ENCODE data around the gene PANK4.

The PANK4 gene

GRCh38 chr1:2512862-2513421 lies 13.5 kb downstream of the PANK4 start:
- DNase-seq (ENCODE audit: low read depth): no peak

DNA sequence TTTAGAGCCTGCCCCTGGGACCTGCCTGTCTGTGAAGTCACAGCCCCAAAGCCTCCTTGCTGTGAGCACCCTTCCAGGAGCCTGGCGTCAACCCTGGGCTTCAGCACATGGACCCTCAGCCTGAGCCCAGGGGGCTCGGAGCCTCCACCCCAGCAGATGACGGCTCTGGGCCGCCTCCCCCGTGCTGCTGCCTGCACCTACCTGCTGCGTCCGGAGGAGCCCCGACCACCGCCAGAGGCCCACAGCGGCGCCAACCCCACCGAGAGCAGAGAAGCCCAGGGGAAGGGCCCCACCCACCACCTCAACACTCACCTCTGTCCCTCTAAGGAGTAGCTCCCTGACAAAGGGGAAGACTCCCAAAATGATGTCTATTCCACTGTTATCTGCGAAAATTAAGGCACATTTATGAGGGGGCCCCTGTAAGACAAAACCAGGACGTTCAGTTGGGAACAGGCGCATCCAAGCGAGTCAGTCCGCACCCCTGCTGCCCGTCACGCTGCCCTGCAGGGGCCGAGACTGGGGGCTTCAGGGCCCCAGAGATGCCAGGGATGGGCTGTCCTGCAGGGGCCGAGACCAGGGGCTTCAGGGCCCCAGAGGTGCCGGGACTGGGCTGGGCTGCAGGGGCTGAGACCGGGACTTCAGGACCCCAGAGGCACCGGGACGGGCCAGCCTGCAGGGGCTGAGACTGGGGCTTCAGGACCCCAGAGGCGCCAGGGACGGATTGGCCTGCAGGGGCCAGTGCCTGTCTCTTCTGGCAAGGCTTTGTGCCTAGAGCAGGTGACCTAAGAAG lies 15.8 kb downstream of the PANK4 start:
- no peak for DNase-seq (ENCODE audit: low read depth)

GRCh38 chr1:2509589-2509988 lies 16.8 kb downstream of the PANK4 start:
- DNase-seq (ENCODE audit: low read depth): no peak

- no peak for DNase-seq (ENCODE audit: low read depth)
Measured at GRCh38 chr1:2508751-2509150, 17.6 kb downstream of the PANK4 start.

DNA sequence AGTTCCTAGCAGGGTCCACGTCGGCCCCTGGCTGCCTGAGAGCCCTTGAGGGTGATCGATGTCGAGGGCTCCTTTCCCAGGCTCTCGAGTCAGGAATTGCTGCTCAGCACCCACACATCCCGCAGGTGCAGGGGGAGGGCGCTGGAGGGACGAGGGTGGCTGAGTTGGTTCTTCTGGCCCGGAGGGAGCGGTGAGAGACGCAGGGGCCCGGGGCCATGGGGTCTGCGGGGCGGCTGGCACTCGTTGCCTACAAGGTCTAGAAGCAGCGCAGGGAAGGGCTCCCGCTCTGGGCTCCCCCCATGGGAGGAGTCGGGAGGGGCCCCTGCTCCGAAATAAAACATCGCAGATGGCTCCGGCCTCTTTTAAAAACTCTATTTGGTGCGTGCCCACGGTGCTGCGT lies 18.2 kb downstream of the PANK4 start:
- DNase-seq (ENCODE audit: low read depth): no peak

DNA sequence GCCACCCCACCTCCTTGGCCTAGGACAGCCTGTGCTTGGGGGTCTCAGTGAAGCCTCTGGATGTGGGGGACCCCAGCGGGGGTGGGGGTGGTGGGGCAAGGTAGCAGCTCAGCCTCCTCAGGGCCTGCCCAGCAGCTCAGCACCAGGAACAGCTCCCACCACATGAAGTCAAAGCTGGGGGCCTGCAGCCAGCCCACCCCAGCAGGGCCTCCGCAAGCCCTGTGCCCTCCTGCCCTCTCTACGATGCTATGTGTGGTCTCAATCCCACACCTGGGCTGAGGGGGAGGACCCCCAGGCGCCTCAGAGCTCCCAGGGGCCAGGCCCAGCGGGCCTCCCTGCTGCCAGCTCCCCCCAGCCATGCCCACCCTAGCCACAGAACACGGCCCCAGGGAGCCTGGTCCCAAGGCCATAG lies 18.6 kb downstream of the PANK4 start:
- DNase-seq (ENCODE audit: low read depth): no peak

DNA sequence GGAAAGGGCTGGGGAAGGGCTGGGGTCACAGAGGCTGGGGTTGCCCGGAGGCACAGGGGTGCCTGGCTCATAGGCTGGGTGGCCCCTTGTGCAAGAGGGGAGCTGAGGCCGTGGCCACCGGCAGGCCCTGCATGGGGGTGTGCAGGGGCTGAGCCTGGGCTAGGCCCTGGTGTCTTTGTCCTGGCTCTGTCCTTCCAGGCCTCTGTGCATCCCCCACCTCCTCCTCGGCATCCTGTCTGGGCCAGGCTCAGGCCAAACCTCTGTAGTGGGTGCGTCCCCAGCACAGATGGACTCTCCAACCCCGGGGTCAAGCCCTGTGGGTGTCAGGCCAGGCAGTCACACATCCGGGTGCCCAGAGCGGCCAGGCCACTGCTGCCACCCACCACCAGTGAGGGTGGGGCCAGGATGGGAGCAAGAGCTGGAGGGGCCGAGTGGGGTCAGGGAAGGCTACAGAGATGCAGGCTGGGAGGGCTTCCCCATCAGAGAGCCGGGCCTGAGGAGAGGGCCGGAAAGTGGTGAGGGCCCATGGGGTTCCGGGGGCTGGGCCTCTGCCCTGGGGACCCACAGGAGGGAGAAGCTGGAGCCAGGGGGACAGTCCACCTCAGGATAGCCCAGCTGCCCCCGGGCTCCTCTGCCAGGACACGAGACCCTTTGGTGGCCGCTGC lies 19.4 kb downstream of the PANK4 start:
- no peak for DNase-seq (ENCODE audit: low read depth)

DNA sequence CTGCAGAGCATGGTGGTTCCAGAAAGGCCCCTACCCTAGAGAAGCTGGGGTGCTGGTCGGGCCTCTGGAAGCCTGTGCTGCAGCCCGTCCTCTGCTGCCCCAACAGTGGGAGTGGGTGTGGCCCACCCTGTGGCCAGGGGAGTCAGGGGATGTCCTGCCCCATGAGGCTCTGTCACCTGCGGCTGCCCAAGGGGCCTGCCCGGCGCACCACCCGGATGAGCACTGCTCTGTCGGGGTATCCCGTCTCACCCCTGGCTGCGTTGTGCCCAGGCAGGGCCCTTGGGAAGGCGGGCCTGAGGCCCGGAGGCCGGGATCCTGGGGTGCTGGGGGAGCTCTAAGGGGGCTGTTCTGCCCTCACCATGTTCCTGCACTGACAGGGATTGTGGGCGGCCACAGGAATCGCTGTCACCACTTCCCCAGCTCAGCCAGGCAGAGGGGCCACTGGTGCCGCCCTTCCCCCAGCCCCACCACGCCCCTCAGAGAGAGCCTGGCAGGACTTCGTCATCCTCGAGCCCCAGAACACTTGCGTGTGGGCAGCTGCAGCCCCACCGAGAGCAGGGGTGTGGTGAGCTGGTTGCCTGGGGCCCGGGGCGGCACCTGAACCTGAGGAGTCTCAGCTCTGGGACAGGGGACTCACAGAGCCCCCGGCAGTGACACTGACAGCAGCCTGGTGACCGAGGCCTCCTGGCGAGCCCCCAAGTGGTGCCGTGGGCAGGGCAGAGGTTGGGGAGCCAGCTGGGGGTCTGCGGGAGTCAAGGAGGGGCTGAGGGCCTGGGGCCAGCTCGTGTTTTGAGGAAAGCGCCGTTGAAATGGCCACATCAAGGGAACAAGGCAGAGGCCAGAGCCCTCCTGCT lies 20.2 kb downstream of the PANK4 start:
- DNase-seq (ENCODE audit: low read depth): no peak

DNA sequence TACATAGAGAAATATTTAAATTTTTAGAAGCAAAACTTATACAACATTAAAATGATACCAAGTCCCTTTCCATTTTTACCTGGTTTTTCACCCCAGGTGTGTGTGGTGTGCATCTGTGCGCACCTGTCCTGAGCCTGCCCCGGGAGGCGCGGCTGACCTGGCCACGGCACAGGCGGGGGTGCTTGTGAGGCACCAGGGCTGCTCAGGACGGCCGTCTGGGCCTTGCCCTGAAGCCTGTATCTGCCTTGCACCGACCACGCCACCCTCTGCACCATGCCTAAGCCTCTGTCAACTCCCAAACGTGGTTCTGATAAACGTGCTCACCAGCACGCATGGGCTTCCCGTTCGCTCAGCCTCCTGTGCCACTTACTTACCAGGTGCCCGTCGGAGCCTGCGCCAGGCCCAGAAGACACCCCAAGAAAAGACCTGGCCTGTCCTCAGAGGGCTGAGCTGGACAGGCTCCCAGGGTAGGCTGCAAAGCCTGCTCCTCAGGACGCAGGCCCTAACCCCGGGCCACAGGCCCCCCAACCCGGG lies 20.9 kb downstream of the PANK4 start:
- no peak for DNase-seq (ENCODE audit: low read depth)

- no peak for DNase-seq (ENCODE audit: low read depth)
Measured at GRCh38 chr1:2504949-2505272, 21.5 kb downstream of the PANK4 start.

DNA sequence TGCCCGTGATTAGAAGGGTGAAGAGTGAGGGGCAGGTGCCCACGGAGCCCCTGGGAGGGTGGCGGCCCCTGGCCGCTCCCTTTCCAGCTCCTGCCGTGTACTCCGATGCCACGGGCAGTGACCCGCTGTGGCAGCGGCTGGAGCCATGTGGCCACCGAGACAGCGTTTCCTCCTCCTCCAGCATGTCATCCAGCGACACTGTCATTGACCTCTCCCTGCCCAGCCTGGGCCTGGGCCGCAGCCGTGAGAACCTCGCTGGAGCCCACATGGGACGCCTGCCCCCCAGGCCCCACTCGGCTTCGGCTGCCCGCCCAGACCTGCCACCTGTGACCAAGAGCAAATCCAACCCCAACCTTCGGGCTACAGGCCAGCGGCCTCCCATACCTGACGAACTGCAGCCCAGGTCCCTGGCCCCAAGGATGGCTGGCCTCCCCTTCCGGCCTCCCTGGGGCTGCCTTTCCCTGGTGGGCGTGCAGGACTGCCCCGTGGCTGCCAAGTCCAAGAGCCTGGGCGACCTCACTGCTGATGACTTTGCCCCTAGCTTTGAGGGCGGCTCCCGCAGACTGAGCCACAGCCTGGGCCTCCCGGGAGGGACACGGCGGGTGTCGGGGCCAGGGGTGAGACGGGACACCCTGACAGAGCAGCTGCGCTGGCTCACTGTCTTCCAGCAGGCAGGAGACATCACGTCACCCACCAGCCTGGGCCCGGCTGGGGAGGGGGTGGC lies 22.0 kb downstream of the PANK4 start:
- DNase-seq (ENCODE audit: low read depth): no peak

DNA sequence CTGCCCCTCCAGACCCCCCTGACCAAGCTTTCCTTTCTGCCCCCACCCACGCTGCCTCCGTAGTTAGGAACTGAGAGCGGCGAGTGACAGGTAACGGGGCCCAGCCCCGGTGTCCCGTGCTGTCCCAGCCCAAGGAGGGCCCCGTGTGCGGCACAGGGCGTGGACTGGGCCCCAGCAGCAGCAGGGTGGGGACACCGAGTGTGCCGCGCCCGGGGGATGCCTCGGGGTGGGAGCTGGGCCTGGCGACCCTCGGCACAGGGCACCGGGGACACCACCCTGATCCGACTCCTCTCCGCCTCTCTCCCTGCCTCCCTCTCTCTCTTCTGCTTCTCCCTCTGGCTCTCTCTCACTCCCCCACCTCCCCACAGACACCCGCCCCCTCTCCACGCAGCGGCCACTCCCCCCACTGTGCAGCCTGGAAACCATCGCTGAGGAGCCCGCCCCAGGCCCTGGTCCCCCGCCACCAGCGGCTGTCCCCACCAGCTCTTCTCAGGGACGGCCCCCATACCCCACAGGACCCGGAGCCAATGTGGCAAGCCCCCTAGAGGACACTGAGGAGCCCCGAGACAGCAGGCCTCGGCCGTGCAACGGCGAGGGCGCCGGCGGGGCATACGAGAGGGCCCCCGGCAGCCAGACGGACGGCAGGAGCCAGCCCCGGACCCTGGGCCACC lies 22.7 kb downstream of the PANK4 start:
- no peak for DNase-seq (ENCODE audit: low read depth)

DNA sequence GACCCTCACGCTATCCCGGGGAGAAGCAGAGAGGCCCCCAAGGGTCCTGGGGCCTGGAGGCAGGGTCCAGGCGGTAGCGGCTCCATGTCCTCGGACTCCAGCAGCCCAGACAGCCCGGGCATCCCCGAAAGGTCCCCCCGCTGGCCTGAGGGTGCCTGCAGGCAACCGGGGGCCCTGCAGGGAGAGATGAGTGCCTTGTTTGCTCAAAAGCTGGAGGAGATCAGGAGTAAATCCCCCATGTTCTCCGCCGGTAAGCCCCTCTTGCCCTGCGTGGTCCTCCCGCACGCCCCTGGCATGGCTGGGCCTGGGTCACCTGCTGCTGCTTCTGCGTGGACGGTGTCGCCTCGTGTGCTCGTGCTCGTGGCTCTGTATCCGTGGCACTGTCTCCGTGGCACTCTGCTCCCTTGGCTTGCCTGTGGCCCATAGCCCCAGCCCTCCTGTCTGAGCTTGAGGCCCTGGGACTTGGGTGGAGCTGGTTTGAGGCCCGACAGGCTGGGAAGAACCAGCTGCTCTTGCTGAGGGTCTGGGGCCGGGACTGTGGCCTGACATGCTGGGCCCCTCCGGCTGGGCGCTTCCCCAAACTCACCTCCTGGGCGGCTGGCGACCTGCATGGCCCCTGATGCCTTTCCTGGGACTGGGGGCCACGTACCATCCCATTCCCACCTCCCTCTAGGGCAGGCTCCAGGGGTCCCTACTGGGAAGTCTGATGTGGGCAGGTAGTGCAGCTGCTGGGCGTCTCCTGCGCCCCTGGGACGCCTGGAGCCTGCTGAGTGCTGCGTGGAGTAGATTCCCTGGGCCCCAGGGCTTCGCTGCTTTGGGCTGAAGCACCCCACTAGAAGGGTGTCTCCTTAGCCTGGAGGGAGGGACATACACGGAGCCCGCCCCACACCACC lies 23.5 kb downstream of the PANK4 start:
- no peak for DNase-seq (ENCODE audit: low read depth)

GRCh38 chr1:2502210-2502609 lies 24.2 kb downstream of the PANK4 start:
- no peak for DNase-seq (ENCODE audit: low read depth)

- no peak for DNase-seq (ENCODE audit: low read depth)
Measured at GRCh38 chr1:2501820-2502119, 24.6 kb downstream of the PANK4 start.

DNA sequence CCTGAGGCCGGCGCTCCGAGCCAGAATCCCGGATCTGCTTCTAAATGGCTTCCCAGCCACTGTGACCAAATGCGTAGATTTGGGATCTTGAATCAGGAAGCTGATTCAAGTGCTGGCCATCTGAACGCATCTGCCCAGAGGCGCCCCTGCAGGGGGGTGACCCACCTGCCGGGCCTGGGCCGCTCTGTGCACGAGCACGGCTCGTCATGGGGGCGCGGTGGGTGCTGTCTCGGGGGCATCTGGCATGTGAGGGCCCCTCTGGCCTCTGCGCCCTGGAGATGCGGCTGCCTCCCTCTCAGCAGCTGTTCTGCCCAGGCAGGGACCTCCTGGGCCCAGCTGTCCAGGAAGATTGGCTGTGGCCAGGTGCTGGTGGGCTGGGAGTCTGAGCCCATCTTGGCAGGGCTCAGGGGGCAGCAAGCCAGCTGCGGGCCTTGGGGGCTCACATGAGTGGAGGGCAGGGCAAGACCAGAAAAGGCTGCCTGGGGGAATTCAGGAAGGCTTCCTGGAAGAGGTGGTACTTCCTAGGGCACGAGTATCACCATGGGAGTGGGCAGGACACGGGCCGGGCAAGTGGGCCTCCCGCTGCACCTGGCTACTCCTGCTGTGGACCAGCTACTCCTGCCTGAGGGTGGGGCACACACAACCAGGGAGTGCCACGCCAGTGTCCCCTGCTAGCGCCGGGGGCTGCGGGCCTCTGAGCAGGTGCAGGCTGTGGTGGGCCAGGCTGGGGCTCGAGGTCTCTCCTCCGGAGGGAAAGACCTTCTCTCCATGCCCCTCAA lies 25.2 kb downstream of the PANK4 start:
- DNase-seq (ENCODE audit: low read depth): no peak

- DNase-seq (ENCODE audit: low read depth): no peak
Measured at GRCh38 chr1:2499986-2500596, 26.3 kb downstream of the PANK4 start.

GRCh38 chr1:2499260-2499659 lies 27.1 kb downstream of the PANK4 start:
- no peak for DNase-seq (ENCODE audit: low read depth)

- no peak for DNase-seq (ENCODE audit: low read depth)
Measured at GRCh38 chr1:2498648-2499047, 27.7 kb downstream of the PANK4 start.

Measured in GM04503 (cell line).